Activated T-cell treated with anti-CD3 and anti-CD28 coated beads for 4 hours (primary cell): ENCODE measurements around the gene NUDC.
"Not testable (repeated sequence)": the region's sequence is repeated elsewhere in the genome, so short reads cannot be mapped to it uniquely, and the experiment has no call there.

Source experiments
- DNase-seq: peaks from one replicate; pipeline ENCODE4 v3.0.0-alpha.2; 2020

Gene NUDC

GRCh38 chr1:26911399-26912146 lies 10.0 kb upstream of the NUDC start:
- no peak for DNase-seq

GRCh38 chr1:26912147-26912490 lies 9.4 kb upstream of the NUDC start:
- no peak for DNase-seq

- DNase-seq = no peak
Measured at GRCh38 chr1:26913389-26913753, 8.2 kb upstream of the NUDC start.

- DNase-seq = no peak
Measured at GRCh38 chr1:26913754-26914619, 7.6 kb upstream of the NUDC start, which contains the start of gene NR0B2. NR0B2 (minus strand) TSS chr1:26913975; CDS start chr1:26913940, 35 bp downstream.

GRCh38 chr1:26915204-26915842 lies 6.2 kb upstream of the NUDC start:
- no peak for DNase-seq

DNA sequence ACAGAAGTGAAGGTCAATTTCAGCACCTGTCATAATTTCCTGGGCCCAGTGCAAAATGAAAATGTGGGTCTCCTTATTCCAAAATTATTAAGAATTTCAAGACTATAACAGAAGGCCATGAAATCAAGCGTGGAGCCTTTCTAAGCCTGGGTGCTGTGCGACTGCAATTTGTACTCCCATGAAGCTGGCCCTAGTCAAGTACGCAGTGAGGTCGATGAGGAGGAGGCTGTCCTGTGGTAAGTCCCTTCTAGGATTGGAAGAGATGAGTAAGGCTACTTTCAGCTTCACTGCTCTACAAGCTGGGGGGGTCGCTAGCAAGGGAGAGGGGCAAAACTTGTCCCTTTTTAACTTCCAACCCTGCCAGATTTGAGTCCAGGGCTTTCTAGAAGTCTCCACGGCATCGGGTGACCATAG lies 410 bp upstream of the NUDC start:
- no peak for DNase-seq

DNA sequence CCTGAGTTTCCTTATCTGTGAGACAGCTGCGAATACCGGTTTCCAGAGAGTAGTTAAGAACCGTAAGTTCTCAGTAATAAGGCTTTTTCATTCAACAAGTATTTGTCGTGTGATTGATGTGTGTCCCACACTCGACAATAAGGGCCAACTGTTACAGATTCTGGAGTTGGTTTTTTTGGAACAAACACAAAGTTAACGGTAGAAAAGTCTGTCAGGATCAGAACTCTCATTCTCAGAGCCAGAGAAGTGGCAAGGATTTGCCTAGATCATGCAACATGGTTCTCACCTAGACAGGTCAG lies 837 bp downstream of the NUDC start:
- no peak for DNase-seq

GRCh38 chr1:26922901-26923300 lies 1.4 kb downstream of the NUDC start:
- no peak for DNase-seq

- no peak for DNase-seq
Measured at GRCh38 chr1:26923711-26924110, 2.2 kb downstream of the NUDC start.

DNA sequence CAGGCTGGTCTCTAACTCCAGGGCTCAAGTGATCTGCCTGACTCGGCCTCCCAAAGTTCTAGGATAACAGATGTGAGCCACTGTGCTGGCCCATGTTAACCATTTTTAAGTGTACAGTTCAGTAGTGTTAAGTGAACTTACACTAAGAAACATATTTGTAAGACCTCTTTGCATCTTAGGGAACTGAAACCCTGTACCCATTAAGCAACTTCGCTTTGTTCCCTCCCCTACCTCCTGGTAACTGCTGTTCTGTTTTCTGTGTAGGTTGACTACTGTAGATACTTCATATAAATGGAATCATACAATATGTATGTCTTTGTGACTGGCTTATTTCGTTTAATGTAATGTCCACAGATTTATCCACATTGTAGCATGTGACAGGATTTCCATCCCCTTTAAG lies 11.0 kb downstream of the NUDC start:
- no peak for DNase-seq

DNA sequence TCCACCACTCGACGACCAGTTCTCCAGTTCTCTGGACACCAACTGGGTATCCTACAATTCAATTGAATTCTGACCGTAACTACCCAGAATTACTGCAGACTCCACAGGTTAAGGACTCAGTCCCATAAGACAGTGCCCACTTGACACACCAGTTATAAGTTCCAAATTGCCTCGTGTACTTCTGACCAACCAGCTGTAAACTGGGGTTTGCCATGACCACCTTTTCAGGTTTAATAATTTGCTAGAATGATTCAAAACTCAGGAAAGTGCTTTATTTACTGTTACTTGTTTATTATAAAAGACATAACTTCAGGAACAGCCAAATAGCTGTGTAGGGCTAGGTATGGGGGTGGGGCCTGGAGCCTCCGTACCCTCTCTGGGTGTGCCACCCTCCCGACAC lies 15.3 kb downstream of the NUDC start:
- no peak for DNase-seq

GRCh38 chr1:26938004-26938658 lies 16.6 kb downstream of the NUDC start:
- DNase-seq = no peak

- DNase-seq = no peak
Measured at GRCh38 chr1:26938659-26939025, 17.1 kb downstream of the NUDC start.

- no peak for DNase-seq
Measured at GRCh38 chr1:26941311-26941710, 19.8 kb downstream of the NUDC start.

- no peak for DNase-seq
Measured at GRCh38 chr1:26942656-26943055, 21.1 kb downstream of the NUDC start.

DNA sequence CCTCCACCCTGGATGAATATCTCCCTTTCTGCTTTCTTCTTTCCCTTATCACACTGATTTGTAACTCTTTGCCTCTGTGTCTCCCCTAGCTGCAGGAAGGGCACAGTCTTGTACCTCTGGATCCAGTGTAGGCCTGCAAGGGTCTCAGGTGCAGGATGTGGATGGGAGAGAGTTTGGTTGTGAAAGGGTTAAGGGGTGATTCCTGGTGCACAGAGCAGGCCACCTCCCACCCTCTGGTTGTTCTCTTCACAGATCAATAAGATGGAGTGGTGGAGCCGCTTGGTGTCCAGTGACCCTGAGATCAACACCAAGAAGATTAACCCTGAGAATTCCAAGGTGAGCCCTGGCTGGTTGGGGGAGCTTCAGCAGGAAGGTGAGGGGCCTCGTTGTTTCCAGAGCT lies 23.6 kb downstream of the NUDC start:
- DNase-seq = no peak

DNA sequence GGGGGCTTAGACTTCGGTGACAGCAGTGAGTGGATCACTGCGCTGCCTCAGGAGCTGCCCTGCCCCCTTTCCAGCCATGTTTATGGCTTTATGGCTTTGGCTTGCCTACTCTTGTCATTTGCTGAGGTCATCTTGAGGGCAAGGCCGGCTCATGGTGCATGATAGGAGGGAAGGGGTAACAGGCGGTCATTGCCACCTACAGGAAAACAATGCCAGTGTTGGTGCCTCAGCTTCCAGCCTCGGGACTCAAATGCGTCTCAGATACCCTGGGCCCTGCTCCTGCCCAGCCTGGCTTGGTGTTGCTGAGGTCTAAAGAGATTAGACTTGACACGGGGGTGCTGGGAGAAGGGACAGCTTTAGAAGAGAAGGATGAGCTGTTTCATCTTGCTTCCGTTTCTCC lies 24.2 kb downstream of the NUDC start:
- no peak for DNase-seq

- DNase-seq = no peak
Measured at GRCh38 chr1:26946270-26946669, 24.7 kb downstream of the NUDC start.

DNA sequence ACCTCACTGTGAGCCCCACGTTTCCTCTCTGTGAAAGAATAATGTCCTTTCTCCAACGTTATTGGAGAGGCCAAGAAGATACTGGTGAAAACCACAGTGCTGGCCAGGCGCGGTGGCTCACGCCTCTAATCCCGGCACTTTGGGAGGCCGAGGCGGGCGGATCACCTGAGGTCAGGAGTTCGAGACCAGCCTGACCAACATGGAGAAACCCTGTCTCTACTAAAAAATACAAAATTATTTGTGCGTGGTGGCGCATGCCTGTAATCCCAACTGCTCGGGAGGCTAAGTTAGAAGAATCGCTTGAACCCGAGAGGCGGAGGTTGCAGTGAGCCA lies 27.1 kb downstream of the NUDC start:
- not testable (repeated sequence) for DNase-seq

DNA sequence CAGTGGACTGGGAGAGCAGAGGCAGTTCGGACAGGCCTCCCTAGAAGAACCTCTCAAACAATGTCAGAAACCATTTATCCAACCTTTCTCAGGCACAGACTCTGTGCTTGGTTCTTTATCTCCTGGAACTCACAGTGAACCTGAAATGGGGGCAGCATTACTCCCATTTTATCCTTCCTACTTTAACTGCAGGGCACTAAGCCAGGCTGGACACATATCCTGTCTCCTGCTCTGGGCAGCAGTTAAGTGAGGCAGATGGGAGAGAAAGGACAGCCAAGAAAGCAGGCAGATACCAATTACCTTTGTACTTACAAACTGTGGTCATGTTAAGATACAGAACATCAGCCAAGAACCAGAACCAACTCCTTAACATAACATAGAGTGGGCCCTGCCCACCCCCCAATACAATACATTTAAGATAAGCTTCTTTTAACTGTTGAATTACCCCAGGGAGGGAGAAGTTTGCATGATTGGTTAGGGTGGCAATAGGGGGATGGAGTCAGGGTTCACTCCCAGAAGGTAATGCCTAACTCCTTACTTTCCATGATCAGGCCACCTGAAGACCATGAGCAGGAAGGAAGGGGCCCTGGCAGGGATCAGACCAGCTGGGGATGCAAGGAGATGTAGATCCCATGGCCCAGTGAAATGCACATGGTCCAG lies 27.9 kb downstream of the NUDC start:
- DNase-seq = no peak

DNA sequence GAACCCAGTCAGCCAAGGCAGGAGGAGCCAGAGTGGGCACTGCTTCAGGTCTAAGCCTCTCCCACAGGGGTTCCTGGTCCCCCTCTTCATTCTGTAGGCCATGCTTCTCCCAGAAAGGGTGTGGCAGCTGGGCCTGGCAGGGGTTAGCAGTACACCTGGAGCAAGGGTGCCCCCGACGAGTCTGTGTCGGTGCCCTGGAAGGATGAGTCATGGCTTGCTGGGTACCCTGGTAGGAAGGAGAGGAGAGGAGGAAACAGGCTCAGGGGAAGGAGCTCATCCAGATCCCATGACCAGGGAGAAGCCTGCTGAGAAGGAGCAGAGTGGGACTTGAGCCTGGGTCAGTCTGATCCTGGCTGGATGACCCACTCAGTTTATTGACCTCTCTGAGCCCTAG lies 28.4 kb downstream of the NUDC start:
- no peak for DNase-seq

- DNase-seq = no peak
Measured at GRCh38 chr1:26950602-26951001, 29.1 kb downstream of the NUDC start.

GRCh38 chr1:26951216-26951615 lies 29.7 kb downstream of the NUDC start:
- DNase-seq = no peak
